ENCODE results near the gene DALRD3. TPM values are rescaled to one million over a fixed set of nuclear protein-coding genes. Genes with fewer than 3 reads are reported as not detected.

DALRD3 gene
- total RNA-seq, 2 experiments from 2014 or later, result 20.2 to 22.8 TPM

DNA sequence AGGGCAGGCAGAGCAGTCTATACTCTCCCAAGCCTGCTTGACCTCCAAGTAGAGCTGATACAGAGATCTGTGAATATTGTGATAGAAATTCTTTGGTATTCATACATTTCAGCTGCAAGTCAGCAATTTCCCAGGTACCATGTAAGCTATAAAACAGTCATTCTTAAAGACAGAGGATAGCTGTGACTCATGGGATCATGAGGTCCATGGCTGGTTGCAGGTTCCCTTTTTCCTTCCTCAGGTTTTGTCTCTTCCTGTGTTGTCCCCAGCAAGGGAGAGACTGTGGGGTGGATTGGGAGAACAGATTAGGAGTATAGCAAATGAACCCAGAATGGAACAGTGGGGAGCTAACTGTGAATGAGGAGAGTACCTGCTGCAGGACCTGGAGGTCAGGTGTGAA lies 33.7 kb downstream of the DALRD3 start:
- DNase-seq (no peak), ATAC-seq (no peak)
- ChIA-PET CTCF (interaction anchor here (6.5 kb wide), 1 partner anchor 30 kb away, joined by 78 read pairs; the partner anchor contains the start of gene DALRD3), POLR2A (interaction anchor here (0.6 kb wide), 1 partner anchor 178 kb away, joined by 4 read pairs; no protein-coding TSS in a partner anchor)
- Mint-ChIP-seq H3K27me3 (no peaks in the 10 kb centered on the region), H3K36me3 (ENCODE audit: low read depth) (peaks cover 28% of the 10 kb centered on the region), H3K9me3 (no peaks in the 10 kb centered on the region), H3K27ac (no peak overlapping the region), H3K4me3 (no peak overlapping the region), H3K4me1 (ENCODE audit: low read depth) (peaks cover 16% of the 10 kb centered on the region)
- TF ChIP-seq, protein P1, sequence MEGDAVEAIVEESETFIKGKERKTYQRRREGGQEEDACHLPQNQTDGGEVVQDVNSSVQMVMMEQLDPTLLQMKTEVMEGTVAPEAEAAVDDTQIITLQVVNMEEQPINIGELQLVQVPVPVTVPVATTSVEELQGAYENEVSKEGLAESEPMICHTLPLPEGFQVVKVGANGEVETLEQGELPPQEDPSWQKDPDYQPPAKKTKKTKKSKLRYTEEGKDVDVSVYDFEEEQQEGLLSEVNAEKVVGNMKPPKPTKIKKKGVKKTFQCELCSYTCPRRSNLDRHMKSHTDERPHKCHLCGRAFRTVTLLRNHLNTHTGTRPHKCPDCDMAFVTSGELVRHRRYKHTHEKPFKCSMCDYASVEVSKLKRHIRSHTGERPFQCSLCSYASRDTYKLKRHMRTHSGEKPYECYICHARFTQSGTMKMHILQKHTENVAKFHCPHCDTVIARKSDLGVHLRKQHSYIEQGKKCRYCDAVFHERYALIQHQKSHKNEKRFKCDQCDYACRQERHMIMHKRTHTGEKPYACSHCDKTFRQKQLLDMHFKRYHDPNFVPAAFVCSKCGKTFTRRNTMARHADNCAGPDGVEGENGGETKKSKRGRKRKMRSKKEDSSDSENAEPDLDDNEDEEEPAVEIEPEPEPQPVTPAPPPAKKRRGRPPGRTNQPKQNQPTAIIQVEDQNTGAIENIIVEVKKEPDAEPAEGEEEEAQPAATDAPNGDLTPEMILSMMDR (IDR thresholded peaks at IDR 0.05), result no peak
- intact Hi-C loops (cut with micrococcal nuclease), result loop anchor here (5.0 kb wide), 1 partner anchor 38 kb away; the partner anchor contains the start of gene NDUFAF3

GRCh38 chr3:48983096-48983495 lies 35.3 kb downstream of the DALRD3 start:
- TF ChIP-seq, protein P1 (IDR thresholded peaks at IDR 0.05), result no peak
- Mint-ChIP-seq H3K4me1 (ENCODE audit: low read depth) (peaks cover 5% of the 10 kb centered on the region), H3K27ac (no peak overlapping the region), H3K36me3 (ENCODE audit: low read depth) (peaks cover 32% of the 10 kb centered on the region), H3K27me3 (no peaks in the 10 kb centered on the region), H3K4me3 (no peak overlapping the region), H3K9me3 (no peaks in the 10 kb centered on the region)
- CTCF ChIA-PET, result no interaction called here
- intact Hi-C loops (cut with micrococcal nuclease), result no loop called here
- POLR2A ChIA-PET, result interaction anchor here (0.7 kb wide), 1 partner anchor 12 kb away, joined by 3 read pairs; no protein-coding TSS in a partner anchor
- no peak for ATAC-seq
- no peak for DNase-seq

GRCh38 chr3:48982686-48983085 lies 35.7 kb downstream of the DALRD3 start:
- peaks cover 3% of the 10 kb centered on the region for H3K4me1 Mint-ChIP-seq (ENCODE audit: low read depth)

DNA sequence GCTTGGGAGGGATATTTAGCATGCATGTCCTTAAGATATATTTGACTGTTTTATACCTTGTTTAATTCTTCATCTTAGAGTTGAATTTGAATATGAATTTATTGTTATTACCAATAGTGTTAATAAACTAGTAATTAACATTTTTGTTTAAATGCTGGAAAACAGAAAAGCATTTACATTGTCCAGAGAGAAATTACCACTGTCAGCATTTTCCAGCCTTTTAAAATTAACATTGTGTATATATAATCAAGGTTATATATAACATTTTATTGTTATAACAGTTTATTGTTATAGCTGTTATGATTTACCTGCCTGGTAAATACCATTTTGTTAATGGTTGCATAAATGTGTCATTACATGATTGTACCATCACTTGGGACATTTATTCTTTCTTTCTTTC lies 36.4 kb downstream of the DALRD3 start:
- DNase-seq, result no peak
- H3K4me3 Mint-ChIP-seq, result no peak overlapping the region
- TF ChIP-seq, protein P1 (IDR thresholded peaks at IDR 0.05), result no peak
- H3K36me3 Mint-ChIP-seq (ENCODE audit: low read depth), result peaks cover 36% of the 10 kb centered on the region
- no peaks in the 10 kb centered on the region for H3K9me3 Mint-ChIP-seq
- peaks cover 3% of the 10 kb centered on the region for H3K4me1 Mint-ChIP-seq (ENCODE audit: low read depth)
- H3K27me3 Mint-ChIP-seq, result no peaks in the 10 kb centered on the region
- no peak overlapping the region for H3K27ac Mint-ChIP-seq
- intact Hi-C loops (cut with micrococcal nuclease), result no loop called here
- ChIA-PET POLR2A (interaction anchor here (0.7 kb wide), 1 partner anchor 11 kb away, joined by 3 read pairs; no protein-coding TSS in a partner anchor), CTCF (no interaction called here)
- ATAC-seq, result no peak

More at GRCh38 chr3:48982686-48983085, 35.7 kb downstream of the DALRD3 start:
- TF ChIP-seq, protein P1 (IDR thresholded peaks at IDR 0.05), result no peak
- Mint-ChIP-seq H3K27me3 (no peaks in the 10 kb centered on the region), H3K36me3 (ENCODE audit: low read depth) (peaks cover 36% of the 10 kb centered on the region), H3K9me3 (no peaks in the 10 kb centered on the region), H3K27ac (no peak overlapping the region), H3K4me3 (no peak overlapping the region)
- intact Hi-C loops (cut with micrococcal nuclease), result no loop called here
- ChIA-PET CTCF (no interaction called here), POLR2A (interaction anchor here (0.7 kb wide), 1 partner anchor 11 kb away, joined by 3 read pairs; no protein-coding TSS in a partner anchor)
- DNase-seq (no peak), ATAC-seq (no peak)

- intact Hi-C loops (cut with micrococcal nuclease), result no loop called here
- TF ChIP-seq, protein P1 (IDR thresholded peaks at IDR 0.05), result no peak
- ATAC-seq (no peak), DNase-seq (no peak)
- Mint-ChIP-seq H3K4me1 (ENCODE audit: low read depth) (no peaks in the 10 kb centered on the region), H3K9me3 (no peaks in the 10 kb centered on the region), H3K36me3 (ENCODE audit: low read depth) (peaks cover 42% of the 10 kb centered on the region), H3K27me3 (no peaks in the 10 kb centered on the region), H3K27ac (no peak overlapping the region), H3K4me3 (no peak overlapping the region)
- CTCF ChIA-PET, result no interaction called here
- POLR2A ChIA-PET, result no interaction called here
These were observed 38.1 kb downstream of the DALRD3 start for GRCh38 chr3:48980295-48980694.

Data from activated CD8-positive, alpha-beta T cell treated with anti-CD3 and anti-CD28 coated beads for 36 hours (primary cell).